ENCODE data around the gene RBMY1E. TPM values are rescaled to one million over a fixed set of nuclear protein-coding genes. Genes with fewer than 3 reads are reported as not detected.

RBMY1E gene
- not detected in 2 replicates for total RNA-seq

DNA sequence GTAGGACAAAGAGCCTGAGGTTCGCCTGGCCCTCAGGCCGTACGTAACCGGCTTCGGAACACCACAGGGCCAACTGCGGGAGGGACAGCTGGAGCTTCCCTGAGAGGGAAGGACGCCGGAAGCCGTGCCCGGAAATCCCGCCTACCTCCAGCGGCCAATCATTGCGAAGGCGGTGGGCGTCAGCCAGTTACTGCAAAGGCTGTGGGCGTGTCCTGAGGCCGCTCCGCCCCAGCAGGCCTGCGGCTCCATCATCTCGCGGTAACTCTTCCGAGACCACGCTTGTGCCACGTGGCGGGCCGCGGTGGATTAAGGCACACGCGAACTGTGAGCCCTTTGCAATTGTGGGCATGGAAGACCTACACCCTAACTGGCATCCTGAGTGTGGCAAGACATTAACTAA, at the start of gene RBMY1E:
Gene RBMY1E, minus strand, starts transcription at position 101 of the 400 bp plus-strand sequence. CDS start 1,978 bp downstream, outside the sequence.

DNA sequence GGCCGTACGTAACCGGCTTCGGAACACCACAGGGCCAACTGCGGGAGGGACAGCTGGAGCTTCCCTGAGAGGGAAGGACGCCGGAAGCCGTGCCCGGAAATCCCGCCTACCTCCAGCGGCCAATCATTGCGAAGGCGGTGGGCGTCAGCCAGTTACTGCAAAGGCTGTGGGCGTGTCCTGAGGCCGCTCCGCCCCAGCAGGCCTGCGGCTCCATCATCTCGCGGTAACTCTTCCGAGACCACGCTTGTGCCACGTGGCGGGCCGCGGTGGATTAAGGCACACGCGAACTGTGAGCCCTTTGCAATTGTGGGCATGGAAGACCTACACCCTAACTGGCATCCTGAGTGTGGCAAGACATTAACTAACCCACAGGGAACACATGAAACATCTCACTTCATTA, 23.4 kb downstream of the RBMY1E start, which contains the start of gene RBMY1D:
Gene RBMY1D, minus strand, starts transcription at position 101 of the 400 bp plus-strand sequence. CDS start 2,013 bp downstream, outside the sequence.

Other genes starting within 250 kb of the RBMY1E start
- not detected in 2 replicates for gene RBMY1D, start 23.5 kb downstream of the RBMY1E start, total RNA-seq

All from cardiac atrium fibroblast (primary cell).